B cell (primary cell): ENCODE results near the gene RASSF4. TPM values are rescaled to one million over a fixed set of nuclear protein-coding genes. Genes with fewer than 3 reads are reported as not detected.

Experiments used
- ATAC-seq: fragments of 200-7000 bp; cut with Tn5 transposase; one replicate; pipeline ENCODE4 v1.10.0; 2021; ENCODE audit warnings: low read depth, mild to moderate bottlenecking, moderate number of reproducible peaks, moderate library complexity
- CTCF ChIA-PET: fragments of 350-600 bp; sonication (Branson Sonifier 250); formaldehyde crosslinking; loops from one replicate; lab custom pipeline; 2021; ENCODE audit warnings: antibody characterized with exemption, inconsistent platforms; lab: Charles Lee
- POLR2A ChIA-PET: fragments of 350-600 bp; sonication (Branson Sonifier 250); formaldehyde crosslinking; loops from one replicate; lab custom pipeline; 2021; ENCODE audit warnings: antibody characterized with exemption; lab: Charles Lee
- DNase-seq: peaks from one replicate; pipeline ENCODE4 v3.0.0; 2013
- H2AFZ ChIP-seq: 2 replicates; pipeline ENCODE4 v1.6.1; 2012; ENCODE audit warnings: mild to moderate bottlenecking, low read depth, low read length; ENCODE audit not compliant: insufficient read depth, poor library complexity, severe bottlenecking
- H3K27ac ChIP-seq, 2 donors: 1 replicate in 1 of 2; 2 replicates in 1 of 2; pipeline ENCODE4 v1.5.1; 2012 to 2013; ENCODE audit warnings: low read length in 2 of 2, mild to moderate bottlenecking in 2 of 2, moderate library complexity in 1 of 2
- H3K27me3 ChIP-seq, 4 experiments: fragments of 200-600 bp in 1 of 4; sonication (generic) in 1 of 4; replicated peaks in 1 of 4; 1 replicate in 2 of 4; 2 replicates in 2 of 4; pipeline versions ENCODE4 v1.6.1 to v1.7.0; 2013 to 2016; ENCODE audit warnings: low read length in 3 of 4, mild to moderate bottlenecking in 2 of 4, mixed read lengths in 1 of 4, moderate library complexity in 1 of 4; ENCODE audit not compliant: insufficient read depth in 4 of 4, control insufficient read depth in 3 of 4; ENCODE audit errors: control extremely low read depth in 1 of 4
- H3K36me3 ChIP-seq, 2 experiments: replicated peaks in 1 of 2; 1 replicate in 1 of 2; 2 replicates in 1 of 2; pipeline versions ENCODE4 v1.6.1 to v1.7.1; 2013; ENCODE audit warnings: low read length in 1 of 2; ENCODE audit not compliant: insufficient read depth in 2 of 2, control insufficient read depth in 1 of 2; ENCODE audit errors: control extremely low read depth in 1 of 2, extremely low read depth in 1 of 2
- H3K4me1 ChIP-seq, 2 donors: fragments of 200-600 bp in 1 of 2; sonication (generic) in 1 of 2; 1 replicate in 1 of 2; 2 replicates in 1 of 2; pipeline versions ENCODE4 v1.5.1 to v1.6.1; 2013 to 2017; ENCODE audit warnings: low read length in 2 of 2; ENCODE audit not compliant: control insufficient read depth in 2 of 2, insufficient read depth in 2 of 2
- H3K4me2 ChIP-seq: replicated peaks from 2 replicates; pipeline ENCODE3; 2012; ENCODE audit warnings: mild to moderate bottlenecking, low read depth, low read length; ENCODE audit not compliant: poor library complexity, severe bottlenecking
- H3K4me3 ChIP-seq, 5 experiments: fragments of 200-600 bp in 1 of 5; sonication (generic) in 1 of 5; 1 replicate in 3 of 5; 2 replicates in 2 of 5; pipeline versions ENCODE4 v1.5.1 to v1.7.0; 2011 to 2016; ENCODE audit warnings: low read length in 4 of 5, mild to moderate bottlenecking in 4 of 5, low read depth in 2 of 5, control low read depth in 1 of 5, moderate library complexity in 1 of 5; ENCODE audit not compliant: insufficient read depth in 1 of 5; ENCODE audit errors: control extremely low read depth in 1 of 5, extremely low read depth in 1 of 5
- H3K79me2 ChIP-seq: fragments of 200-600 bp; sonication (generic); one replicate; pipeline ENCODE4 v1.6.0; 2016; ENCODE audit warnings: low read length; ENCODE audit not compliant: control insufficient read depth, insufficient read depth
- H3K9ac ChIP-seq: fragments of 200-600 bp; sonication (generic); 2 replicates; pipeline ENCODE4 v1.6.1; 2017; ENCODE audit warnings: mild to moderate bottlenecking, low read length, moderate library complexity
- H3K9me3 ChIP-seq, 3 donors: one replicate each; pipeline versions ENCODE4 v1.6.1 to v1.7.1; 2013; ENCODE audit warnings: low read length in 2 of 3; ENCODE audit not compliant: control insufficient read depth in 2 of 3, insufficient read depth in 1 of 3; ENCODE audit errors: control extremely low read depth in 1 of 3
- H4K20me1 ChIP-seq: 2 replicates; pipeline ENCODE4 v1.6.0; 2012; ENCODE audit warnings: mild to moderate bottlenecking, low read length; ENCODE audit not compliant: insufficient read depth, control insufficient read depth, poor library complexity, severe bottlenecking
- H3K27ac Mint-ChIP-seq: one replicate; pipeline ENCODE4 v1.8.0; 2021; ENCODE audit warnings: mixed read lengths
- H3K27me3 Mint-ChIP-seq: one replicate; pipeline ENCODE4 v1.8.0; 2021; ENCODE audit warnings: mixed read lengths
- H3K4me1 Mint-ChIP-seq: one replicate; pipeline ENCODE4 v1.8.0; 2021; ENCODE audit warnings: mixed read lengths
- H3K4me3 Mint-ChIP-seq: one replicate; pipeline ENCODE4 v1.8.0; 2021; ENCODE audit warnings: mixed read lengths
- H3K9me3 Mint-ChIP-seq: one replicate; pipeline ENCODE4 v1.8.0; 2022; ENCODE audit warnings: mixed read lengths; ENCODE audit not compliant: insufficient read depth
- EZH2 ChIP-seq: IDR thresholded peaks from 2 replicates; pipeline ENCODE4 v1.6.1; 2012; ENCODE audit warnings: borderline replicate concordance, low read depth, mild to moderate bottlenecking, moderate library complexity, low read length; ENCODE audit not compliant: insufficient read depth, poor library complexity, severe bottlenecking
- WGBS: methylation state at CpG from one replicate; pipeline ENCODE4 v1.1.5; 2013; ENCODE audit warnings: missing lambda C conversion rate; ENCODE audit not compliant: insufficient coverage; 5-methylcytosine and 5-hydroxymethylcytosine counted together
- intact Hi-C: fragments of 100-400 bp; cut with micrococcal nuclease; formaldehyde crosslinking; loops from one replicate; pipeline ENCODE4 v1.10.0; 2022
- polyA plus RNA-seq: library from polyadenylated mRNA; depleted of rRNA; stranded (reverse); fragments of >200 nt; gene quantifications from 2 replicates; pipeline ENCODE4 v1.2.3, GENCODE V29; 2012
- total RNA-seq, 2 donors: library from RNA; stranded (reverse); fragments of 120-200 nt in 1 of 2; gene quantifications; 1 replicate in 1 of 2; 2 replicates in 1 of 2; pipeline versions ENCODE4 v1.2.3 to v1.2.4, GENCODE V29; 2013 to 2022
- TF ChIP-seq, protein P1 (sequence below): fragments of 200-600 bp; IDR thresholded peaks from one replicate; pipeline ENCODE4 v1.8.0; 2022; ENCODE audit warnings: antibody characterized with exemption, mild to moderate bottlenecking

Gene RASSF4
- total and polyA plus RNA-seq, 2 donors (not counting 1 experiment from before 2014, with no cell fraction given), result 1.9 to 2.6 TPM

DNA sequence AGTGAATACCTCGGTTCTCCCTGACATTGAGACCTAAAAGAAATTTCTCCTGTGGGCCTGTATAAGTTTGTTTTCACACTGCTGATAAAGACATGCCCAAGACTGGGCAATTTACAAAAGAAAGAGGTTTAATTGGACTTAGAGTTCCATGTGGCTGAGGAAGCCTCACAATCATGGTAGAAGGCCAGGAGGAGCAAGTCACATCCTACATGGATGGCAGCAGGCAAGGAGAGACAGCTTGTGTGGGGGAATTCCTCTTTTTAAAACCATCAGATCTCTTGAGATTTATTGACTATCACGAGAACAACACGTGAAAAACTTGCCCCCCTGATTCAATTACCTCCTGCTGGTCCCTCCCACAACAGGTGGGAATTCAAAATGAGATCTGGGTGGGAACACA, 41.8 kb upstream of the RASSF4 start:
- H3K36me3 ChIP-seq, result no peaks in the 10 kb centered on the region
- no peak overlapping the region for H3K27ac ChIP-seq
- WGBS, result 100% methylated on average over 1 of the region's 3 CpGs
- ATAC-seq, result no peak
- H3K27ac Mint-ChIP-seq, result no peak overlapping the region
- peaks cover 0 to 2% (median under 1%) of the 10 kb centered on the region in 4 experiments for H3K27me3 ChIP-seq
- ChIA-PET CTCF (no interaction called here), POLR2A (no interaction called here)
- H3K4me2 ChIP-seq, result no peak overlapping the region
- H3K27me3 Mint-ChIP-seq, result peaks cover 15% of the 10 kb centered on the region
- peaks cover 11% of the 10 kb centered on the region for H3K4me1 Mint-ChIP-seq
- no peaks in the 10 kb centered on the region for H3K79me2 ChIP-seq
- H3K4me3 ChIP-seq, result no peak overlapping the region
- H2AFZ ChIP-seq, result no peak overlapping the region
- H3K9me3 Mint-ChIP-seq, result no peaks in the 10 kb centered on the region
- no peak overlapping the region for H3K9ac ChIP-seq
- H3K9me3 ChIP-seq, result no peaks in the 10 kb centered on the region
- no peaks in the 10 kb centered on the region for H4K20me1 ChIP-seq
- H3K4me3 Mint-ChIP-seq, result no peak overlapping the region
- intact Hi-C loops, result no loop called here
- no peak for TF ChIP-seq EZH2
- TF ChIP-seq, protein P1, sequence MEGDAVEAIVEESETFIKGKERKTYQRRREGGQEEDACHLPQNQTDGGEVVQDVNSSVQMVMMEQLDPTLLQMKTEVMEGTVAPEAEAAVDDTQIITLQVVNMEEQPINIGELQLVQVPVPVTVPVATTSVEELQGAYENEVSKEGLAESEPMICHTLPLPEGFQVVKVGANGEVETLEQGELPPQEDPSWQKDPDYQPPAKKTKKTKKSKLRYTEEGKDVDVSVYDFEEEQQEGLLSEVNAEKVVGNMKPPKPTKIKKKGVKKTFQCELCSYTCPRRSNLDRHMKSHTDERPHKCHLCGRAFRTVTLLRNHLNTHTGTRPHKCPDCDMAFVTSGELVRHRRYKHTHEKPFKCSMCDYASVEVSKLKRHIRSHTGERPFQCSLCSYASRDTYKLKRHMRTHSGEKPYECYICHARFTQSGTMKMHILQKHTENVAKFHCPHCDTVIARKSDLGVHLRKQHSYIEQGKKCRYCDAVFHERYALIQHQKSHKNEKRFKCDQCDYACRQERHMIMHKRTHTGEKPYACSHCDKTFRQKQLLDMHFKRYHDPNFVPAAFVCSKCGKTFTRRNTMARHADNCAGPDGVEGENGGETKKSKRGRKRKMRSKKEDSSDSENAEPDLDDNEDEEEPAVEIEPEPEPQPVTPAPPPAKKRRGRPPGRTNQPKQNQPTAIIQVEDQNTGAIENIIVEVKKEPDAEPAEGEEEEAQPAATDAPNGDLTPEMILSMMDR, result no peak
- H3K4me1 ChIP-seq, result peaks cover 10 to 13% of the 10 kb centered on the region in 2 donors
- no peak for DNase-seq

DNA sequence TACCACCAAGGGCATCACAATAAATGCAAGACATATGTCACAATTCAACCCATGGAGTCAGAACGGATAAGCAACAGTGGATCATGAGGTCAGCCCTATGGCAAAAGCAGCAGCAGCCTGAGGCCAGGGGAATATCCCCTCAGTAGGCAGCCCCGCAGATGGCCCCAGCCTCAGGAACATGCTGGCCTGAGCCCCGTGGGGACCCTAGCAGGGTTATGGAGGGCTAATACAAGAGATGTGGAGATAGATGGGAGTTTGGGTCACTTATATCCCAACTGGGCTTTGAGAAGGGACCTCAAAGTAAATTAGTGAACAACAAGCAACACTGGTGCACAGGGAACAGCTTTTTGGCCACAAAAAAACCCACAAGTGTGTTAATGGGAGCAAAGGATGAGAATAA, 39.4 kb upstream of the RASSF4 start:
- no peak overlapping the region for H3K4me3 ChIP-seq
- no peak for TF ChIP-seq EZH2
- TF ChIP-seq, protein P1, result no peak
- no peaks in the 10 kb centered on the region for H3K4me1 ChIP-seq
- no peak overlapping the region for H3K27ac ChIP-seq
- H4K20me1 ChIP-seq, result no peaks in the 10 kb centered on the region
- ATAC-seq (no peak), DNase-seq (no peak)
- ChIA-PET CTCF (interaction anchor here (1.0 kb wide), 1 partner anchor 12 kb away, joined by 5 read pairs; no protein-coding TSS in a partner anchor), POLR2A (no interaction called here)
- no peaks in the 10 kb centered on the region for H3K79me2 ChIP-seq
- H2AFZ ChIP-seq, result no peak overlapping the region
- Mint-ChIP-seq H3K27ac (no peak overlapping the region), H3K9me3 (no peaks in the 10 kb centered on the region), H3K4me3 (no peak overlapping the region), H3K4me1 (no peaks in the 10 kb centered on the region), H3K27me3 (peaks cover 15% of the 10 kb centered on the region)
- no peak overlapping the region for H3K4me2 ChIP-seq
- H3K9me3 ChIP-seq, result no peaks in the 10 kb centered on the region
- H3K9ac ChIP-seq, result no peak overlapping the region
- WGBS, result 80% methylated on average over 2 of the region's 3 CpGs
- H3K27me3 ChIP-seq, result peaks cover 0 to 2% (median 0%) of the 10 kb centered on the region in 4 experiments
- intact Hi-C loops, result no loop called here
- no peaks in the 10 kb centered on the region for H3K36me3 ChIP-seq
